ENCODE results near the gene PRMT3. TPM values are rescaled to one million over a fixed set of nuclear protein-coding genes. Genes with fewer than 3 reads are reported as not detected.
A peak's percentile ranks its signal among the peaks of the same experiment; 100 is the strongest.
"Not testable (repeated sequence)": the region's sequence is repeated elsewhere in the genome, so short reads cannot be mapped to it uniquely, and the experiment has no call there.

PRMT3 gene
- polyA plus RNA-seq, 3 donors, result 4.5 to 8.4 (median 6.1) TPM

GRCh38 chr11:20363500-20364340, 23.8 kb upstream of the PRMT3 start, which contains the start of gene HTATIP2:
Gene HTATIP2 (plus strand): TSS chr11:20363714. CDS start chr11:20364238, 524 bp downstream.
- Histone ChIP-seq H3K36me3 (replicated peaks in 1 of 2; ENCODE audit: control insufficient read depth in 1 of 2, insufficient read depth in 2 of 2, low read length in 2 of 2) (peaks cover 0 to 13% of the 10 kb centered on the region in 2 donors), H3K27ac (ENCODE audit: low read depth in 1 of 2, low read length in 2 of 2) (peak within 1 kb of the TSS; percentile 36 to 89), H3K4me2 (replicated peaks; ENCODE audit: extremely low read depth, low read length, poor library complexity, severe bottlenecking) (peak within 1 kb of the TSS; percentile 87), H3K79me2 (ENCODE audit: insufficient read depth, low read length) (peaks cover 10% of the 10 kb centered on the region), H3K27me3 (ENCODE audit: control insufficient read depth in 2 of 2, insufficient read depth in 2 of 2, low read length in 2 of 2) (no peaks in the 10 kb centered on the region), H3K4me3 (replicated peaks in 1 of 3; ENCODE audit: low read depth in 2 of 3, low read length in 3 of 3) (peak within 1 kb of the TSS; percentile 86 to 91 (median 90)), H2AFZ (ENCODE audit: insufficient read depth, low read depth, low read length, poor library complexity, severe bottlenecking) (peak within 1 kb of the TSS; percentile 98), H4K20me1 (ENCODE audit: insufficient read depth, low read length) (no peaks in the 10 kb centered on the region), H3K9ac (ENCODE audit: insufficient read depth, low read length, poor library complexity, severe bottlenecking) (peak within 1 kb of the TSS; percentile 93), H3K4me1 (ENCODE audit: control insufficient read depth in 1 of 2, insufficient read depth in 2 of 2, low read length in 2 of 2) (peaks cover 20 to 50% of the 10 kb centered on the region in 2 donors), H3K9me3 (replicated peaks in 1 of 2; ENCODE audit: control insufficient read depth in 1 of 2, insufficient read depth in 1 of 2, low read length in 2 of 2) (no peaks in the 10 kb centered on the region)
- H3K27me3 Mint-ChIP-seq (ENCODE audit: low read depth in 3 of 3), result peaks cover 0 to 11% (median 3%) of the 10 kb centered on the region in 3 donors
- H3K27ac Mint-ChIP-seq, result peak within 1 kb of the TSS; percentile 78 to 92 (median 81)
- DNase-seq, result peak; percentile 46 to 52 (median 50)
- H3K4me1 Mint-ChIP-seq, result peaks cover 58% of the 10 kb centered on the region
- TF ChIP-seq, protein P1, sequence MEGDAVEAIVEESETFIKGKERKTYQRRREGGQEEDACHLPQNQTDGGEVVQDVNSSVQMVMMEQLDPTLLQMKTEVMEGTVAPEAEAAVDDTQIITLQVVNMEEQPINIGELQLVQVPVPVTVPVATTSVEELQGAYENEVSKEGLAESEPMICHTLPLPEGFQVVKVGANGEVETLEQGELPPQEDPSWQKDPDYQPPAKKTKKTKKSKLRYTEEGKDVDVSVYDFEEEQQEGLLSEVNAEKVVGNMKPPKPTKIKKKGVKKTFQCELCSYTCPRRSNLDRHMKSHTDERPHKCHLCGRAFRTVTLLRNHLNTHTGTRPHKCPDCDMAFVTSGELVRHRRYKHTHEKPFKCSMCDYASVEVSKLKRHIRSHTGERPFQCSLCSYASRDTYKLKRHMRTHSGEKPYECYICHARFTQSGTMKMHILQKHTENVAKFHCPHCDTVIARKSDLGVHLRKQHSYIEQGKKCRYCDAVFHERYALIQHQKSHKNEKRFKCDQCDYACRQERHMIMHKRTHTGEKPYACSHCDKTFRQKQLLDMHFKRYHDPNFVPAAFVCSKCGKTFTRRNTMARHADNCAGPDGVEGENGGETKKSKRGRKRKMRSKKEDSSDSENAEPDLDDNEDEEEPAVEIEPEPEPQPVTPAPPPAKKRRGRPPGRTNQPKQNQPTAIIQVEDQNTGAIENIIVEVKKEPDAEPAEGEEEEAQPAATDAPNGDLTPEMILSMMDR (IDR thresholded peaks at IDR 0.05), result no peak
- no peaks in the 10 kb centered on the region for H3K9me3 Mint-ChIP-seq
- H3K36me3 Mint-ChIP-seq, result peaks cover 6 to 21% of the 10 kb centered on the region in 2 donors
- peak within 1 kb of the TSS; percentile 86 to 94 for H3K4me3 Mint-ChIP-seq
- intact Hi-C loops (cut with micrococcal nuclease), result no loop called here
- WGBS (ENCODE audit: insufficient coverage), result 1% methylated on average over 67 of the region's 68 CpGs

DNA sequence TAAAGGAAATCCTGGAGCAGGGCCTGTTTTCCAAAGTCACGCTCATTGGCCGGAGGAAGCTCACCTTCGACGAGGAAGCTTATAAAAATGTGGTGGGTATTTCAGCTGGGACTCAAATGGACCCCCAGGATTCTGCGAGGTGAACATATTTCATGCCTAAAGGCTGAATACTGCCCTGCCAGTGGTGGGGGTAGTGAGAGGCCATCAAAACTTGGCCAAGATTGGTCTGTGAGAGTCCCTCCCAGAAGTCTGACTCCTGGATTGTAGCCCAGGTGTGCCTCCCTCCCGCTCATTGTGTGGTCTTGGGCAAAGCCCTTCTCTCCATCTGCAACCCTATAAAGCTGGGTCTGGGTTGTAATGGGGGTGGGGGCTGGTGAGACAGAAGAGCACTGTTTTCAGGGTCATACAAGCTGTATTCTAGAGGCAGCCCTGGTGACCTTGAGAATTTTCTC, 23.1 kb upstream of the PRMT3 start:
- no peaks in the 10 kb centered on the region for H3K9me3 ChIP-seq (replicated peaks in 1 of 2; ENCODE audit: control insufficient read depth in 1 of 2, insufficient read depth in 1 of 2, low read length in 2 of 2)
- Mint-ChIP-seq H3K27ac (peak overlapping the region; percentile 67 to 92 (median 81)), H3K9me3 (no peaks in the 10 kb centered on the region), H3K4me3 (peak overlapping the region; percentile 86 to 94), H3K27me3 (ENCODE audit: low read depth in 3 of 3) (peaks cover 0 to 9% (median 3%) of the 10 kb centered on the region in 3 donors), H3K4me1 (peaks cover 58% of the 10 kb centered on the region), H3K36me3 (peaks cover 11 to 25% of the 10 kb centered on the region in 2 donors)
- DNase-seq, result no peak
- H3K36me3 ChIP-seq (replicated peaks in 1 of 2; ENCODE audit: control insufficient read depth in 1 of 2, insufficient read depth in 2 of 2, low read length in 2 of 2), result peaks cover 1 to 18% of the 10 kb centered on the region in 2 donors
- TF ChIP-seq, protein P1 (IDR thresholded peaks at IDR 0.05), result no peak
- 8% methylated on average over 5 of the region's 6 CpGs for WGBS (ENCODE audit: insufficient coverage)
- peak overlapping the region; percentile 87 for H3K4me2 ChIP-seq (replicated peaks; ENCODE audit: extremely low read depth, low read length, poor library complexity, severe bottlenecking)
- peak overlapping the region; percentile 98 for H2AFZ ChIP-seq (ENCODE audit: insufficient read depth, low read depth, low read length, poor library complexity, severe bottlenecking)
- H4K20me1 ChIP-seq (ENCODE audit: insufficient read depth, low read length), result no peaks in the 10 kb centered on the region
- H3K4me3 ChIP-seq (replicated peaks in 1 of 3; ENCODE audit: low read depth in 2 of 3, low read length in 3 of 3), result peak overlapping the region; percentile 86 to 91 (median 90)
- intact Hi-C loops (cut with micrococcal nuclease), result no loop called here
- peak overlapping the region; percentile 36 to 89 for H3K27ac ChIP-seq (ENCODE audit: low read depth in 1 of 2, low read length in 2 of 2)
- peaks cover 20 to 50% of the 10 kb centered on the region in 2 donors for H3K4me1 ChIP-seq (ENCODE audit: control insufficient read depth in 1 of 2, insufficient read depth in 2 of 2, low read length in 2 of 2)
- no peaks in the 10 kb centered on the region for H3K27me3 ChIP-seq (ENCODE audit: control insufficient read depth in 2 of 2, insufficient read depth in 2 of 2, low read length in 2 of 2)
- peaks cover 10% of the 10 kb centered on the region for H3K79me2 ChIP-seq (ENCODE audit: insufficient read depth, low read length)
- H3K9ac ChIP-seq (ENCODE audit: insufficient read depth, low read length, poor library complexity, severe bottlenecking), result peak overlapping the region; percentile 93

- H3K27ac ChIP-seq (ENCODE audit: low read depth in 1 of 2, low read length in 2 of 2); H3K79me2 ChIP-seq (ENCODE audit: insufficient read depth, low read length); H3K9me3 Mint-ChIP-seq; H2AFZ ChIP-seq (ENCODE audit: insufficient read depth, low read depth, low read length, poor library complexity, severe bottlenecking); DNase-seq; H3K27me3 Mint-ChIP-seq (ENCODE audit: low read depth in 3 of 3); H4K20me1 ChIP-seq (ENCODE audit: insufficient read depth, low read length); H3K27me3 ChIP-seq (ENCODE audit: control insufficient read depth in 2 of 2, insufficient read depth in 2 of 2, low read length in 2 of 2); H3K9me3 ChIP-seq (replicated peaks in 1 of 2; ENCODE audit: control insufficient read depth in 1 of 2, insufficient read depth in 1 of 2, low read length in 2 of 2); H3K4me2 ChIP-seq (replicated peaks; ENCODE audit: extremely low read depth, low read length, poor library complexity, severe bottlenecking); H3K4me3 ChIP-seq (replicated peaks in 1 of 3; ENCODE audit: low read depth in 2 of 3, low read length in 3 of 3); H3K9ac ChIP-seq (ENCODE audit: insufficient read depth, low read length, poor library complexity, severe bottlenecking); H3K4me3 Mint-ChIP-seq; intact Hi-C loops (cut with micrococcal nuclease): not testable (repeated sequence)
- WGBS (ENCODE audit: insufficient coverage), result 94% methylated on average over 2 of the region's 6 CpGs
- peaks cover 22 to 28% of the 10 kb centered on the region in 2 donors for H3K36me3 Mint-ChIP-seq
- peak overlapping the region in 1 of 7 donors; percentile 64 for H3K27ac Mint-ChIP-seq
- H3K4me1 ChIP-seq (ENCODE audit: control insufficient read depth in 1 of 2, insufficient read depth in 2 of 2, low read length in 2 of 2), result peaks cover 19 to 47% of the 10 kb centered on the region in 2 donors
- peaks cover 55% of the 10 kb centered on the region for H3K4me1 Mint-ChIP-seq
- H3K36me3 ChIP-seq (replicated peaks in 1 of 2; ENCODE audit: control insufficient read depth in 1 of 2, insufficient read depth in 2 of 2, low read length in 2 of 2), result peaks cover 2 to 29% of the 10 kb centered on the region in 2 donors
Observed at GRCh38 chr11:20365465-20365864, 22.1 kb upstream of the PRMT3 start.
